Rectal smooth muscle tissue (tissue), 1 donor: ENCODE results near the gene MACROD2.
"Not testable (repeated sequence)": the region's sequence is repeated elsewhere in the genome, so short reads cannot be mapped to it uniquely, and the experiment has no call there.

Experiments used
- H3K27ac ChIP-seq: one replicate; pipeline ENCODE4 v1.7.0; 2013; ENCODE audit warnings: low read depth, low read length, inconsistent platforms
- H3K27me3 ChIP-seq: one replicate; pipeline ENCODE4 v1.7.0; 2013; ENCODE audit warnings: low read length; ENCODE audit not compliant: control insufficient read depth, insufficient read depth
- H3K36me3 ChIP-seq: one replicate; pipeline ENCODE4 v1.7.0; 2013; ENCODE audit warnings: low read length; ENCODE audit not compliant: control insufficient read depth, insufficient read depth
- H3K4me1 ChIP-seq: one replicate; pipeline ENCODE4 v1.7.0; 2013; ENCODE audit warnings: low read length; ENCODE audit not compliant: control insufficient read depth, insufficient read depth
- H3K4me3 ChIP-seq: one replicate; pipeline ENCODE4 v1.7.0; 2013; ENCODE audit warnings: low read length
- H3K9ac ChIP-seq: one replicate; pipeline ENCODE4 v1.7.0; 2013; ENCODE audit warnings: low read length

MACROD2 gene

GRCh38 chr20:15976047-15976736 is 1980.9 kb downstream of the MACROD2 start:
- Histone ChIP-seq H3K4me1 (no peaks in the 10 kb centered on the region), H3K27me3 (no peaks in the 10 kb centered on the region), H3K9ac (no peak overlapping the region), H3K27ac (no peak overlapping the region), H3K36me3 (no peaks in the 10 kb centered on the region), H3K4me3 (no peak overlapping the region)

GRCh38 chr20:15977026-15977425 is 1981.7 kb downstream of the MACROD2 start:
- no peak overlapping the region for H3K4me3 ChIP-seq
- H3K36me3 ChIP-seq: no peaks in the 10 kb centered on the region
- H3K9ac ChIP-seq: no peak overlapping the region
- H3K4me1 ChIP-seq: no peaks in the 10 kb centered on the region
- no peaks in the 10 kb centered on the region for H3K27me3 ChIP-seq
- H3K27ac ChIP-seq: no peak overlapping the region

GRCh38 chr20:15977758-15978157 is 1982.4 kb downstream of the MACROD2 start:
- Histone ChIP-seq H3K4me3 (no peak overlapping the region), H3K27ac (no peak overlapping the region), H3K4me1 (no peaks in the 10 kb centered on the region), H3K27me3 (no peaks in the 10 kb centered on the region), H3K36me3 (no peaks in the 10 kb centered on the region), H3K9ac (no peak overlapping the region)

GRCh38 chr20:15985494-15986368 is 1990.4 kb downstream of the MACROD2 start:
- not testable (repeated sequence) for H3K27me3 ChIP-seq, H3K36me3 ChIP-seq, H3K27ac ChIP-seq, H3K9ac ChIP-seq, H3K4me1 ChIP-seq, H3K4me3 ChIP-seq

GRCh38 chr20:15986690-15987089 is 1991.4 kb downstream of the MACROD2 start:
- Histone ChIP-seq H3K27ac (no peak overlapping the region), H3K4me1 (peaks cover 4% of the 10 kb centered on the region), H3K4me3 (no peak overlapping the region), H3K9ac (no peak overlapping the region), H3K27me3 (no peaks in the 10 kb centered on the region), H3K36me3 (no peaks in the 10 kb centered on the region)

- Histone ChIP-seq H3K27ac (no peak overlapping the region), H3K4me3 (no peak overlapping the region), H3K27me3 (no peaks in the 10 kb centered on the region), H3K4me1 (peaks cover 4% of the 10 kb centered on the region), H3K36me3 (no peaks in the 10 kb centered on the region), H3K9ac (no peak overlapping the region)
Measured at GRCh38 chr20:15991279-15991678, 1996.0 kb downstream of the MACROD2 start.

GRCh38 chr20:15992564-15992963 is 1997.2 kb downstream of the MACROD2 start:
- no peaks in the 10 kb centered on the region for H3K36me3 ChIP-seq

GRCh38 chr20:16000112-16000511 is 2004.8 kb downstream of the MACROD2 start:
- Histone ChIP-seq H3K9ac (no peak overlapping the region), H3K27ac (no peak overlapping the region), H3K4me3 (no peak overlapping the region), H3K27me3 (no peaks in the 10 kb centered on the region), H3K36me3 (no peaks in the 10 kb centered on the region), H3K4me1 (no peaks in the 10 kb centered on the region)

More at GRCh38 chr20:15992564-15992963, 1997.2 kb downstream of the MACROD2 start:
- H3K4me1 ChIP-seq: peaks cover 2% of the 10 kb centered on the region
- no peak overlapping the region for H3K4me3 ChIP-seq
- H3K27me3 ChIP-seq: no peaks in the 10 kb centered on the region
- no peak overlapping the region for H3K9ac ChIP-seq
- H3K27ac ChIP-seq: no peak overlapping the region

- no peak overlapping the region for H3K9ac ChIP-seq
- no peaks in the 10 kb centered on the region for H3K4me1 ChIP-seq
- no peaks in the 10 kb centered on the region for H3K36me3 ChIP-seq
- no peak overlapping the region for H3K27ac ChIP-seq
- no peak overlapping the region for H3K4me3 ChIP-seq
- H3K27me3 ChIP-seq: no peaks in the 10 kb centered on the region
Measured at GRCh38 chr20:16001286-16001685, 2006.0 kb downstream of the MACROD2 start.

- no peak overlapping the region for H3K27ac ChIP-seq
- H3K9ac ChIP-seq: no peak overlapping the region
Measured at GRCh38 chr20:16003310-16003709, 2008.0 kb downstream of the MACROD2 start.

GRCh38 chr20:16004108-16004854 is 2009.0 kb downstream of the MACROD2 start:
- Histone ChIP-seq H3K27me3 (no peaks in the 10 kb centered on the region), H3K27ac (no peak overlapping the region), H3K9ac (no peak overlapping the region), H3K4me3 (no peak overlapping the region), H3K36me3 (no peaks in the 10 kb centered on the region), H3K4me1 (no peaks in the 10 kb centered on the region)

More at GRCh38 chr20:16003310-16003709, 2008.0 kb downstream of the MACROD2 start:
- Histone ChIP-seq H3K4me1 (no peaks in the 10 kb centered on the region), H3K27me3 (no peaks in the 10 kb centered on the region), H3K4me3 (no peak overlapping the region), H3K36me3 (no peaks in the 10 kb centered on the region)
